ENCODE results near the gene CCR3. TPM values are rescaled to one million over a fixed set of nuclear protein-coding genes. Genes with fewer than 3 reads are reported as not detected.

CCR3 gene
- total RNA-seq, 1 experiment from 2014 or later = 0.29 TPM

DNA sequence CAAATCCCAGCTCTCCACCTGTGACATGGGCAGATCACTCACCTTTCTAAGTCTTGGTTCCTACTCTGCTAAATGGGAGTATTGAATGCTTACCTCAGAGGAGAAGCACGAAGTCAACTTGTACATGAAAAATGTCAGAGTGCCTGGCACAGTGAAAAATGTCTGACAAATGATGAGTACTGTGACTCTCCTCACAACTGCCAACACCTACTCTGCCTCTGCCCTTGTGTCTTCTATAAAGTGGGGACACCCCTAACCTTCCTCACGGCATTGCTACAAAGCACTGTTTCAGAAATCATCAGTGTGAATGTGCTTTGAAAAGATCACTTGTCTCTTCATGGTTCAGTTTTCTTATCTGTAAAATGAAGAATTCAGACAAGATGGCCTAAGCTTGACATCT is 33.2 kb upstream of the CCR3 start:
- H3K36me3 ChIP-seq = no peaks in the 10 kb centered on the region
- H3K4me3 ChIP-seq = no peak overlapping the region
- H3K27me3 ChIP-seq (replicated peaks) = no peaks in the 10 kb centered on the region
- DNase-seq (ENCODE audit: low read depth in 1 of 2, low spot score in 2 of 2) = no peak
- H3K4me1 ChIP-seq (replicated peaks) = peaks cover 16% of the 10 kb centered on the region
- no peak overlapping the region for H3K27ac ChIP-seq
- no peaks in the 10 kb centered on the region for H3K9me3 ChIP-seq (replicated peaks)

- Histone ChIP-seq H3K9me3 (replicated peaks) (no peaks in the 10 kb centered on the region), H3K4me1 (replicated peaks) (peaks cover 20% of the 10 kb centered on the region), H3K4me3 (no peak overlapping the region), H3K27me3 (replicated peaks) (no peaks in the 10 kb centered on the region), H3K27ac (no peak overlapping the region), H3K36me3 (no peaks in the 10 kb centered on the region)
- no peak for DNase-seq (ENCODE audit: low read depth in 1 of 2, low spot score in 2 of 2)
Observed at GRCh38 chr3:46209746-46210470, 32.4 kb upstream of the CCR3 start.

GRCh38 chr3:46212101-46212500 is 30.2 kb upstream of the CCR3 start:
- Histone ChIP-seq H3K4me3 (no peak overlapping the region), H3K27me3 (replicated peaks) (no peaks in the 10 kb centered on the region), H3K9me3 (replicated peaks) (no peaks in the 10 kb centered on the region), H3K36me3 (no peaks in the 10 kb centered on the region), H3K27ac (no peak overlapping the region), H3K4me1 (replicated peaks) (peaks cover 37% of the 10 kb centered on the region)
- no peak for DNase-seq (ENCODE audit: low read depth in 1 of 2, low spot score in 2 of 2)

DNA sequence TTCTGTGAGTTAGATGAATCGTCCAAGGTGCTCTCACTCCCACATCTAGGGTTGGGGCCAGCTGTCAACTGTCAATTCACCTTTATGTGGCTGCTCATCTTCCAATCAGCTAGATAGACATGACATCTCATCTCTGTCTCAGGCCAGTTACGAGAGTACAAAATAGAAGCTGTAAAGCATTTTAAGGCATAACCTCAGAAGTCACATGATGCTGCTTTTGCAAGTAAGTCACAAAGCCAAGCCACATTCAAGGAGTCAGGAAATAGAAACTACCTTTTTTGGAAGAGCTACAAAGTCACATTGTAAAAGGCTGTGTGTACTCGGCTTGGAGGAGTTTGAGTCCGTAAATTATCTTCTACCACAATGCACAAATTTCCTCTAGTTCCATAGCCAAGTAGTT is 29.1 kb upstream of the CCR3 start:
- no peaks in the 10 kb centered on the region for H3K27me3 ChIP-seq (replicated peaks)

GRCh38 chr3:46214751-46215352 is 27.4 kb upstream of the CCR3 start:
- peaks cover 23% of the 10 kb centered on the region for H3K4me1 ChIP-seq (replicated peaks)
- H3K27me3 ChIP-seq (replicated peaks) = no peaks in the 10 kb centered on the region
- no peaks in the 10 kb centered on the region for H3K36me3 ChIP-seq
- no peak overlapping the region for H3K4me3 ChIP-seq
- peak overlapping the region; percentile 4; the same call in 1 of the 2 replicates for H3K27ac ChIP-seq
- no peaks in the 10 kb centered on the region for H3K9me3 ChIP-seq (replicated peaks)
- peak in 1 of 2 experiments; percentile 22 for DNase-seq (ENCODE audit: low read depth in 1 of 2, low spot score in 2 of 2)

More for the DNA sequence above, 29.1 kb upstream of the CCR3 start:
- no peaks in the 10 kb centered on the region for H3K9me3 ChIP-seq (replicated peaks)
- H3K36me3 ChIP-seq = no peaks in the 10 kb centered on the region
- peaks cover 34% of the 10 kb centered on the region for H3K4me1 ChIP-seq (replicated peaks)
- H3K4me3 ChIP-seq = no peak overlapping the region
- H3K27ac ChIP-seq = no peak overlapping the region
- DNase-seq (ENCODE audit: low read depth in 1 of 2, low spot score in 2 of 2) = no peak

DNA sequence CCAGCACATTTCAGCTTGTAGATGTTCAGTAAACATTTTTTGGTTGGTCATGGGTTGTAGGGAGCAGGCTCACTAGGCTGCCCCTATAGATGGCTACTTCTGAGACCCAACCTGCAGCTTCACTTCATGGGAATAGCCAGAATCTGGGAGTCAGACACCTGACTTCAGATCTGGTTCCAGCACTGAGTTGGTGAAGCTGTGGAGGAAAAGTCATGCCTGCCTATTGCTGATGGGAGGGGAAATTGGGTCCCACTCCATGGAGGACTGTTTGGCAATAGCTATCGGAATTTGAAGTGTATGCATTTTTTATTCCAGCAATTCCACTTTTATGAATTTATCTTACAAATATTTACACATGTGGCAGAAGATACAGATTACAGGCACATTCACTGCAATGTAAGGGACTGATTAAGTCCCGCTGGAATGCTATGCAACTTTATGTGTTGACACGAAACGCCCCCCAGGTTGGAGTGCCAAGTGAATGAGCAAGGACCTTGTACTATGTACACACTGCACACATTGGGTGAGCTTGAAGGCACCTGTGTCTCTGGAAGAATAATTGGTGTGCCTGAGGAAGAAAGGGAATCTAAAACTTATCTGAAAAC is 26.3 kb upstream of the CCR3 start:
- Histone ChIP-seq H3K36me3 (no peaks in the 10 kb centered on the region), H3K4me1 (replicated peaks) (peaks cover 21% of the 10 kb centered on the region), H3K27ac (no peak overlapping the region), H3K9me3 (replicated peaks) (no peaks in the 10 kb centered on the region), H3K27me3 (replicated peaks) (no peaks in the 10 kb centered on the region), H3K4me3 (no peak overlapping the region)
- peak; percentile 65 to 81 for DNase-seq (ENCODE audit: low read depth in 1 of 2, low spot score in 2 of 2)

DNA sequence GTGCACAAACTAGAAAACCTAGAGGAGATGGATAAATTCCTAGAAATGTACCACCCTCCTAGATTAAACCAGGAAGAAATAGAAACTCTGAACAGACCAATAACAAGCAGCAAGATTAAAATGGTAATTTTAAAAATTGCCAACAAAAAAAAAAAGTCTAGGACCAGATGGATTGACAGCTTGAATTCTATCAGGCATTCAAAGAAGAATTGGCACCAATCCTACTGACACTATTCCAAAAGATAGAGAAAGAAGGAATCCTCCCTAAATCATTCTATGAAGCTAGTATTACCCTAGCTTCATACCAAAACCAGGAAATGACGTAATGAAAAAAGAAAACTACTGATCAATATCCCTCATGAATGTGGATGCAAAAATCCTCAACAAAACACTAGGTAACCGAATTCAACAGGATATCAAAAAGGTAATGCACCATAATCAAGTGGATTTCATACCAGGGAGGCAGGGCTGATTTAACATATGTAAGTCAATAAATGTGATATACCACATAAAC is 24.0 kb upstream of the CCR3 start:
- no peaks in the 10 kb centered on the region for H3K9me3 ChIP-seq (replicated peaks)
- H3K4me3 ChIP-seq = no peak overlapping the region
- DNase-seq (ENCODE audit: low read depth in 1 of 2, low spot score in 2 of 2) = no peak
- H3K4me1 ChIP-seq (replicated peaks) = peaks cover 31% of the 10 kb centered on the region
- no peaks in the 10 kb centered on the region for H3K27me3 ChIP-seq (replicated peaks)
- no peak overlapping the region for H3K27ac ChIP-seq
- H3K36me3 ChIP-seq = no peaks in the 10 kb centered on the region

DNA sequence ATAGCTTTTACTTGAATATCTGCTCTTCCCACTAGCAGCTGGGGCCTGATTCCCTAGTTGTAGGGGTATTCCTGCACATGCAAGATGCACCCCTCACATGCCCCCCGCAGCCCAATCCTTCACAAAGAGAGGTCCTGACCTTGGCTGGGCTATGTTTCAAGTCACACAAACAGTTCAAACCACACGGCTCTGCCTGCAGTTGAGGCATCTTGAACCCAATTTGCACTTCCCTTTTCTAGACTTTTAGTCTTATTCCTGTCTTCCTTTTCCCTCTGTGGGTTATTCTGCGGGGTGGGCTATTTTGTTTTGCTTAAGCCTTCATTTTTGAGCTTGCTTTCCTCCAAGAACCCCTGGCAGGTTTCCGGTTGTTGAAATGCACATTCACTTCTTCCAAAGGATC is 20.9 kb upstream of the CCR3 start:
- H3K27ac ChIP-seq = no peak overlapping the region
- no peaks in the 10 kb centered on the region for H3K36me3 ChIP-seq
- no peaks in the 10 kb centered on the region for H3K27me3 ChIP-seq (replicated peaks)
- no peaks in the 10 kb centered on the region for H3K9me3 ChIP-seq (replicated peaks)
- H3K4me3 ChIP-seq = no peak overlapping the region
- DNase-seq (ENCODE audit: low read depth in 1 of 2, low spot score in 2 of 2) = no peak
- peaks cover 12% of the 10 kb centered on the region for H3K4me1 ChIP-seq (replicated peaks)

DNA sequence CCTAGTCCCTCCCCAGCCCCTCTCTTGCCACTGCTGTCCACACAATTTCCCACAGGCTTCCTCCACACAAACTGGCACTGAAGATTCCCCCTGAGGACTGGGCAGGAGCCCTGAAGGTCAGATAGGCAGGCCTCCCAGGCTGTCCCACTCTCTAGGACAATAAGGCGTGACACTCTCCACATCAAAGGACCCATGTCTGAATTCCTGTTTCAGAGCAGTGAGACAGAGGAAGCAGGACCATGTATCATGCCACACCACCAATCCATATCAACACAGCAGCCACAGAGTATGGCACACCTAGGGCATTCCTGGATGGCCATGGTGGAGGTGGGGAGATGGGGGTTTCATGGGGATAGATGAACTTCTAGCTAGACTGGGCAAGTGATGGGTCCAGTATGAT is 20.3 kb upstream of the CCR3 start:
- H3K9me3 ChIP-seq (replicated peaks) = no peaks in the 10 kb centered on the region
- H3K4me3 ChIP-seq = no peak overlapping the region
- DNase-seq (ENCODE audit: low read depth in 1 of 2, low spot score in 2 of 2) = no peak
- no peaks in the 10 kb centered on the region for H3K36me3 ChIP-seq
- H3K27me3 ChIP-seq (replicated peaks) = no peaks in the 10 kb centered on the region
- peaks cover 9% of the 10 kb centered on the region; the same call in 1 of the 2 replicates for H3K4me1 ChIP-seq (replicated peaks)
- no peak overlapping the region for H3K27ac ChIP-seq

DNA sequence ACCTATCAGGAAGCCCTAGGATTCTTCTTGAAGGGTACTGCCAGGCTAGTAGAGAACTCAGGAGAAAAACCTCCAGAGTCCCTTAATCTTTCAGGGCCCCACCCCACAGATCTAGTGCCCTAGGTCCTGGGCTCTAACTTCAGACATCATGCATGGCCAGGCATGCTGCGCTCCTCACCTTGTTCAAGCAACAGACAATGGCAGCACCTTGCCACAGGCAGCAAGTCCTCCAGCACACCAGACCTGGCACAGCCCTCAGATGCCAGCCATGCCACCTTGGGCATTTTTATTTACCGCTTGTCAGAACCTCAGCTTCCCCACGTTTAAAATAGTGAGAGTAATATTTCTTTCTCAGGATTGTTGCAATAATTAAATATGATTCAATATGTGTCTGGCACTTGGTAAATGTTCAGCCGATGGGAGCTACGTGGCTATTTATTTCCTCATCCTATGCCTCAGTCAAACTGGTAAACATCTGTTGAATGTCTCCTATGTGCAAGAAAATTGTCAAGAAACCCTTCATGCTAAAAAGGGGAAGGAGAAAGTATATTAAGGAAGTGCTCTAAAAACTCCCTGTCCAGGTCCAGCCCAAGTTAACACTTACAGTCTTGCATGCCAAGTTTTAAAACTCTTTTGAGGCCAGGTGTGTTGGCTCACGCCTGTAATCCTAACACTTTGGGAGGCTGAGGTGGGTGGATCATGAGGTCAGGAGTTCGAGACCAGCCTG is 19.7 kb upstream of the CCR3 start:
- Histone ChIP-seq H3K9me3 (replicated peaks) (no peaks in the 10 kb centered on the region), H3K36me3 (no peaks in the 10 kb centered on the region), H3K27ac (no peak overlapping the region), H3K4me1 (replicated peaks) (peaks cover 9% of the 10 kb centered on the region; the same call in 1 of the 2 replicates), H3K4me3 (no peak overlapping the region), H3K27me3 (replicated peaks) (no peaks in the 10 kb centered on the region)
- DNase-seq (ENCODE audit: low read depth in 1 of 2, low spot score in 2 of 2) = no peak

GRCh38 chr3:46228260-46229242 is 13.7 kb upstream of the CCR3 start:
- Histone ChIP-seq H3K36me3 (no peaks in the 10 kb centered on the region), H3K9me3 (replicated peaks) (no peaks in the 10 kb centered on the region), H3K4me1 (replicated peaks) (0 out of 2 replicates have a peak, but pooled peaks cover 6% of the 10 kb centered on the region), H3K27me3 (replicated peaks) (no peaks in the 10 kb centered on the region), H3K4me3 (no peak overlapping the region), H3K27ac (no peak overlapping the region)
- peak in 1 of 2 experiments; percentile 16 for DNase-seq (ENCODE audit: low read depth in 1 of 2, low spot score in 2 of 2)

- H3K4me3 ChIP-seq = no peak overlapping the region
- H3K27ac ChIP-seq = no peak overlapping the region
- no peaks in the 10 kb centered on the region for H3K36me3 ChIP-seq
- no peak for DNase-seq (ENCODE audit: low read depth in 1 of 2, low spot score in 2 of 2)
- no peaks in the 10 kb centered on the region for H3K27me3 ChIP-seq (replicated peaks)
- no peaks in the 10 kb centered on the region for H3K9me3 ChIP-seq (replicated peaks)
- 0 out of 2 replicates have a peak, but pooled peaks cover 6% of the 10 kb centered on the region for H3K4me1 ChIP-seq (replicated peaks)
Observed at GRCh38 chr3:46231323-46231722, 10.9 kb upstream of the CCR3 start.

DNA sequence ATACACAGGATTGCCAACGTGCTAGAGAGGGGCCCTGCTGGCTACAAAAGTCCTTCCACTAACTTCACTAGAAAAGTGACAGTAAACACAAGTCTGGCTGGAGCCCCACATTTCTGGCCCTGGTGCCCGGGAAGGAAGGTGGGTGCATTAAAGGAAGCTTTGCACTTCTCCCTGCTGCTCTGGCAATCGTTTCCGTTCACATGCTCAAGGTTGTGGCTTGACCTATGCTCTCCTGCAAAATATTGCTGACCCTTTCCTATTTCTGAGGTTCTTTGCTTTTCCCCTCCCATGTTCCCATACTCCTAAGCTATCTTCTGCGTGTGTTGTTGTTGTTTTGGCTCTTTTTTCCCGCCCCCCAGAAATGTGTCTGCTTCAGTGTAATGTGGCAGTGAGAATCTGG is 9.1 kb upstream of the CCR3 start:
- 0 out of 2 replicates have a peak, but pooled peaks cover 3% of the 10 kb centered on the region for H3K27me3 ChIP-seq (replicated peaks)
- H3K4me3 ChIP-seq = no peak overlapping the region
- H3K4me1 ChIP-seq (replicated peaks) = 0 out of 2 replicates have a peak, but pooled peaks cover 4% of the 10 kb centered on the region
- no peaks in the 10 kb centered on the region for H3K36me3 ChIP-seq
- no peak for DNase-seq (ENCODE audit: low read depth in 1 of 2, low spot score in 2 of 2)
- no peaks in the 10 kb centered on the region for H3K9me3 ChIP-seq (replicated peaks)
- no peak overlapping the region for H3K27ac ChIP-seq
